NCI-H146 treated with DMSO at 0.1 percent for 48 hours (cell line): ENCODE data around the gene DYNLT4.
A peak's percentile ranks its signal among the peaks of the same experiment; 100 is the strongest.
"Not testable (repeated sequence)": the region's sequence is repeated elsewhere in the genome, so short reads cannot be mapped to it uniquely, and the experiment has no call there.

Experiments
- DNase-seq: peaks from one replicate; lab custom pipeline; 2025; ENCODE audit not compliant: unreplicated experiment; lab: John Stamatoyannopoulos, UW

DYNLT4 gene

DNA sequence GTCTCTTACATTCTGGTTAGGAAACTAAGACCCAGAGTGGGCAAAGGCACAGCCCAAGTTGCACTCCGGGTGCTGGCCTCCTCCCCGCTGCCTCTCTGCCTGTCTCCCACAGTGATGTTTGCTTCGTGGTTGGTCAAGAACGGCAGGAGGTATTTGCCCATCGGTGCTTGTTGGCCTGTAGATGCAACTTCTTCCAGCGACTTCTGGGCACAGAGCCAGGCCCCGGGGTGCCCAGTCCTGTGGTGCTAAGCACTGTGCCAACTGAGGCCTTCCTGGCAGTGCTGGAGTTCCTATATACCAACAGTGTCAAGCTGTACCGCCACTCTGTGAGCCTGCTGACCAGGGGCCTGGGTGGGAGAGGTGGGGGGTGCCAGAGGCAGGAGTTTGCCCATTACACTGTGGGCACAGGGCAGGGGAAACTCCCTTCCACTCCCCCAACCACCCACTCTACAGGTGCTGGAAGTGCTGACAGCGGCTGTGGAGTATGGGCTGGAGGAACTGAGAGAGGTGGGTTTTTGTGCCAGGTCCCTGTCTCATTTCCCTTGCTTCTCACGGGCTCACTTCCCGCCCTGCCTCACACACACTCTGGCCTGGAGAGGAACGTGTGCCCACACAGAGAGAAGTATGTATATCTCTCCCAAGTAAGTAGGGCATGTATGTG lies 3.1 kb upstream of the DYNLT4 start:
- no peak for DNase-seq

- no peak for DNase-seq
These were observed 2.1 kb upstream of the DYNLT4 start for GRCh38 chr1:44808938-44809917.

DNA sequence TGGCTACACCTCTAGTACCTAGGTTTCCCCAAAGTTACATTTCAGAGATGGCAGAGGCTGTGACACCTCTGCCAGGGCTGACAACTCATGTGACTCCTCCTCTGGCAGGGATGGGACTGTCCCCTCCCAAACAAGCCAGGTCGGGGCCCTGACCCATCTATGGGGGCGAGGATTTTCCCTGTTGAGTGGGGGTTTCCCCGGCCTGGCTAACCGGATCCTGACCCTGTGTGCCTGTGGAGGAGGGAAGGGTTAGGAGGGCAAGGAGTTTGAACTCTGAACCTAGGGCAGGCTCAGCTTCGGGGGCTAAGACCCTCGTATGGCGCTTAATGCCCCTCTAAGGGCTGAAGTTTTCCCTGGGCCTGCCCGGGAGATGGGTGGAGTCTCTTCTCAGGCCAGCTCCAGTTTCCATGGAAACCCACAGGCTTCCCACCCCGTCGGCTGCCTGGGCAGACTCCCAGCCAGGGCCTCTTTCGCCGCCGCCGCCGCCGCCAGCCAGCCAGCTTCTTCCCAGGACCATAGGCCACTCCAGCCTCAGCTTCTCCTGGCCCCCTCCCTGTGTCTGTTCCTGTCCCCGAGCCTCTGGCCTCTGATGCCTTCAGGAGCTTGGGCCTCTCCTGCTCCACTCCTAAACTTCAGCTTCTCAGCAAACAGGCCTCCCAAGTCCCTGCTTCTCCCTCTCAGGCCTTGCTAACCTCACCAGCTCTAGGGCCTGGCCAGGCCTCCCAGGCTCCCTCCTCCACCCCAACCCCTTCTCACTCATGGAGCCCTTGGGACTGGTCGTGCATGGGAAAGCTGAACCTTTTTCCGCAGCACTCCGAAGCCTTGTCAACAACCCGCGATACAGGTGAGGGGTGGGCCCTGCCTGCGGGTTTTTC lies 1.1 kb upstream of the DYNLT4 start, which contains the start of gene BTBD19:
Gene BTBD19, plus strand, starts transcription at position 461 of the 875 bp plus-strand sequence. Its CDS starts 298 bp downstream, at position 759.
- DNase-seq = no peak

- no peak for DNase-seq
These were observed 362 bp upstream of the DYNLT4 start for GRCh38 chr1:44807364-44808062.

GRCh38 chr1:44806025-44806703 lies 987 bp downstream of the DYNLT4 start:
- DNase-seq = no peak

GRCh38 chr1:44805311-44806024 lies 1.7 kb downstream of the DYNLT4 start:
- DNase-seq = no peak

GRCh38 chr1:44803312-44804095 lies 3.6 kb downstream of the DYNLT4 start:
- DNase-seq = no peak

DNA sequence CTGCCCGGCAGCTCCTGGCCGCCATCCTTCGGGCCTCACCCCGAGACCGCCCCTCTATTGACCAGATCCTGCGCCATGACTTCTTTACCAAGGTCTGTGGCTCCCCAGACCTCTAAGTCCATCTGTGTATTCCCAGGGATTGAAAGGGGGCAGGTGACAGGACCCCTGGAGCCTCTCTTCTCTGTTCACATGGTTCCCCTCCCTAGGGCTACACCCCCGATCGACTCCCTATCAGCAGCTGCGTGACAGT lies 4.2 kb downstream of the DYNLT4 start:
- no peak for DNase-seq

DNA sequence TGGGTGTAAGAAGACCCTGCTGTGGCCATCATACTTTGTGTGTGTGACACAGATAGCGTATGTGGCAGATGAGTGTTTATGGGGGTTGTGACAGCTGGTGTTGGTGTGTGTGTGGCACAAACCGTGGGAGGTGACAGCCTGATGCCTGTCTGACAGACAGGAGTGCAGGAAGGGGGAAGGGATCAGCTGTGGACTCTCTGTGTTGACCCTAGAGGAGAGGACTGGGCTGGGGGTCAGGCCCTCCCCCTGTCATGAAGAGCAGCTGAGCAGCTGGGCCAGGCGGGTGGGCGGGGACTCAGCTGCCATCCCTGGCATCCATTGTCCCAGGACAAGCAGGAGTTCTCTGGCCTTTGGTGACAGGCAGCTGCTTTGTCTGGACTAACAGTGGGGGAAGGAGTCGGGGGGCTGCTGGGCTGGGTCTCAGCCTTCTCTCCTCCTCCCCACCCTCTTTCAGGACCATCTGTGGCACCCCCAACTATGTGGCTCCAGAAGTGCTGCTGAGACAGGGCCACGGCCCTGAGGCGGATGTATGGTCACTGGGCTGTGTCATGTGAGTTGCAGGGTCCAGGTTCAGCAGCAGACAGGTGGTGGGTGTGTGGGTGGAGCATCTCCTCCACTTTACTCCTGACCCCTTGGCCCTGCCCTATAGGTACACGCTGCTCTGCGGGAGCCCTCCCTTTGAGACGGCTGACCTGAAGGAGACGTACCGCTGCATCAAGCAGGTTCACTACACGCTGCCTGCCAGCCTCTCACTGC lies 4.7 kb downstream of the DYNLT4 start:
- DNase-seq = no peak

DNA sequence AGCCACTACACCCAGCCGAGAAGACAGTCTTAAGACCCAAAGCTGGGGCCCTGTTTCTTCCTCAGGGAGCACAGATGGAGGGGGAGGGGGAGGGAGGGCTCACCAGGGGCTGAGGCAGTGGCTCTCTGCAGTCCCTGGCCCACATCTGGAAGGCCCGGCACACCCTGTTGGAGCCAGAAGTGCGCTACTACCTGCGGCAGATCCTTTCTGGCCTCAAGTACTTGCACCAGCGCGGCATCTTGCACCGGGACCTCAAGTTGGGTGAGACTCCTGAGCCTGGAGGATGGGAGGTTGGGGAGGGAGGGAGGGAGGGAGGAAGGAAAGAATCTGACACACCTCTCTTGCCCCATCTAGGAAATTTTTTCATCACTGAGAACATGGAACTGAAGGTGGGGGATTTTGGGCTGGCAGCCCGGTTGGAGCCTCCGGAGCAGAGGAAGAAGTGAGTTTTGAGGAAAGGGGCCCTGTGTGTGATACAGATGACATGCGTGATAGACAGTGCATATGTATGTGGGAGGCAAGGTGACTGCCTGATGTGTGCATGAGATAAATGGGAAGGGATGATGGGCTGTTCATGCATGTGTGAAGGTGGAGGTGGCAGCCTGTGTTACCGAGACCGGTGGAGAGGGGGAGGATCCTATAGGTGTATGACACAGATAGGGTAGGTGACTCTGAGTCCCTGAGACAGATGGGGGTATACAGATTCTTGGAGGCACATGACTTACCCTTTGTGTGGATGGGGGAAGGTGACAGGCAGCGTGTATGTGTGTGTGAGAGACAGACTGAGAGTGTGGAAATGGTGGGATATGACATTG lies 5.5 kb downstream of the DYNLT4 start:
- no peak for DNase-seq

- peak; percentile 89 for DNase-seq
These were observed 7.2 kb downstream of the DYNLT4 start, which contains the start of gene PLK3 for GRCh38 chr1:44799770-44800584. PLK3 (plus strand) TSS chr1:44800377; CDS start chr1:44800464, 87 bp downstream.

DNA sequence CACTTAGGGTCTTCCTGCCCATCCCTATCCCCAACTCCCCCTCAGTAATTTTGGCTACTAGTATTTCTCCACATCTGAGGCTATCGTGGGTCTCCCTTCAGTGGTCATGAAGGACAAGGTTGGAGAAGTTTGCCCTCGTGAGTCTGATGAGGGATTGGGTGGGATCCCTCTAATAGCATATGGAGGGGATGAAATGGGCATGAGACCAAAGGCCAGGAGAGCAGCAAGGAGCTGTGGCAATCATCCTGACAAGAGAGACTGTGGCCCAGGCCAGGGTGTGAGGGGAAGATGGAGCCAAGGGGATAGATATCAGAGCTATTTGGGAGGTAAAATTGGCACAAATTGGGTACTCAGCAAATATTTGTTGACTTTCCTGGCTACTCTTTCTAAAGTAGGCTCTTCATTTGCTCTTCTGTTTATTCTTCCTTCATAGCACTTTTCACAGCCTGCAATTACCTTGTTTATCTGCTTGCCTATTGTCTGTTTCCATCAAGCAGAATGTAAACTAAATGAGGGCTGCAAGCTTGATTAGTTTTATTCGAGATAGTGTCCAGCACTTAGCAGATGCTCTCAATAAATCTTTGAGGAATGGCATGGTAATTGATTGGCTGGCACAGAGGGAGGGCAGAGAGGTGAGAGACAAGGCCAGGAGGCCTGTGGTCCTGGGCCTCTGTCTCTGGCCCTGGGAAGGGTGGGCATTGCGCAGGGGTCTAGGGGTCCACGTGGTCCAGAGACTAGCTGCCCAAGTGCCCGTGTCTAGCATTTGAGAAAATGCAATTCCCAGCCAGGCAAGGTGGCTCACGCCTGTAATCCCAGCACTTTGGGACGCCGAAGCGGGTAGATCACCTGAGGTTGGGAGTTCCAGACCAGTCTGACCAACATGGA lies 8.4 kb downstream of the DYNLT4 start:
- DNase-seq = peak; percentile 30

GRCh38 chr1:44797886-44798285 lies 9.3 kb downstream of the DYNLT4 start:
- not testable (repeated sequence) for DNase-seq

- no peak for DNase-seq
These were observed 14.2 kb downstream of the DYNLT4 start for GRCh38 chr1:44792736-44793502.
